Neuronal stem cell (in vitro differentiated cells): ENCODE results near the gene ATP5F1E.

ENCODE experiments used
- DNase-seq: peaks from one replicate; pipeline ENCODE4 v3.0.0-alpha.2; 2013; ENCODE audit warnings: low spot score
- H2AFZ ChIP-seq: one replicate; pipeline ENCODE4 v1.6.1; 2013; ENCODE audit warnings: mild to moderate bottlenecking, low read length, inconsistent platforms
- H2AK5ac ChIP-seq: 2 replicates; pipeline ENCODE4 v1.6.1; 2013; ENCODE audit warnings: low read depth, mild to moderate bottlenecking, inconsistent platforms, low read length, moderate library complexity, mixed read lengths
- H2BK120ac ChIP-seq: 2 replicates; pipeline ENCODE4 v1.6.1; 2013; ENCODE audit warnings: low read depth, mild to moderate bottlenecking, inconsistent platforms, low read length, moderate library complexity, mixed read lengths
- H2BK12ac ChIP-seq: one replicate; pipeline ENCODE4 v1.6.1; 2013; ENCODE audit warnings: low read length, inconsistent platforms
- H2BK15ac ChIP-seq: 2 replicates; pipeline ENCODE4 v1.6.1; 2013; ENCODE audit warnings: mild to moderate bottlenecking, low read length, inconsistent platforms, mixed read lengths
- H2BK5ac ChIP-seq: one replicate; pipeline ENCODE4 v1.6.1; 2013; ENCODE audit warnings: inconsistent platforms, mild to moderate bottlenecking, low read length, moderate library complexity
- H3K14ac ChIP-seq: one replicate; pipeline ENCODE4 v1.6.1; 2013; ENCODE audit warnings: low read length, inconsistent platforms
- H3K18ac ChIP-seq: 2 replicates; pipeline ENCODE4 v1.6.1; 2013; ENCODE audit warnings: low read length, inconsistent platforms
- H3K23ac ChIP-seq: 2 replicates; pipeline ENCODE4 v1.6.1; 2013; ENCODE audit warnings: low read depth, mild to moderate bottlenecking, mixed read lengths, low read length, inconsistent platforms; ENCODE audit not compliant: poor library complexity
- H3K27ac ChIP-seq: replicated peaks from 3 replicates; pipeline ENCODE4 v1.5.1; 2013; ENCODE audit warnings: low read length, inconsistent platforms
- H3K27me3 ChIP-seq, 3 experiments: 2 replicates each; pipeline ENCODE4 v1.6.1; 2013; ENCODE audit warnings: low read length in 3 of 3, mild to moderate bottlenecking in 2 of 3, inconsistent platforms in 1 of 3, low read depth in 1 of 3, mixed read lengths in 1 of 3, moderate library complexity in 1 of 3; ENCODE audit not compliant: control insufficient read depth in 3 of 3, insufficient read depth in 3 of 3
- H3K36me3 ChIP-seq, 2 donors: replicated peaks in 1 of 2; 2 replicates each; pipeline ENCODE4 v1.6.1; 2013; ENCODE audit warnings: low read length in 2 of 2; ENCODE audit not compliant: control insufficient read depth in 2 of 2, insufficient read depth in 2 of 2
- H3K4ac ChIP-seq: 2 replicates; pipeline ENCODE4 v1.6.1; 2013; ENCODE audit warnings: inconsistent platforms, mild to moderate bottlenecking, low read length, moderate library complexity
- H3K4me1 ChIP-seq, 2 donors: 1 replicate in 1 of 2; 2 replicates in 1 of 2; pipeline ENCODE4 v1.6.1; 2013; ENCODE audit warnings: low read length in 2 of 2, low read depth in 1 of 2; ENCODE audit not compliant: control insufficient read depth in 2 of 2, insufficient read depth in 1 of 2
- H3K4me2 ChIP-seq: one replicate; pipeline ENCODE4 v1.6.1; 2013; ENCODE audit warnings: mild to moderate bottlenecking, low read length, inconsistent platforms; ENCODE audit not compliant: insufficient read depth, poor library complexity, severe bottlenecking
- H3K4me3 ChIP-seq, 2 donors: 2 replicates each; pipeline ENCODE4 v1.5.1; 2013; ENCODE audit warnings: low read length in 2 of 2, mild to moderate bottlenecking in 2 of 2, inconsistent platforms in 1 of 2, moderate library complexity in 1 of 2
- H3K79me1 ChIP-seq: one replicate; pipeline ENCODE4 v1.6.1; 2013; ENCODE audit warnings: low read depth, mild to moderate bottlenecking, inconsistent platforms, low read length, moderate library complexity
- H3K9ac ChIP-seq: one replicate; pipeline ENCODE4 v1.6.1; 2013; ENCODE audit warnings: mild to moderate bottlenecking, low read depth, low read length, inconsistent platforms; ENCODE audit not compliant: poor library complexity
- H3K9me3 ChIP-seq, 2 donors: replicated peaks in 1 of 2; 2 replicates each; pipeline versions ENCODE3 to v1.6.1; 2013; ENCODE audit warnings: low read length in 2 of 2, mild to moderate bottlenecking in 2 of 2, inconsistent platforms in 1 of 2, low read depth in 1 of 2, mixed read lengths in 1 of 2, moderate library complexity in 1 of 2; ENCODE audit not compliant: control insufficient read depth in 2 of 2, insufficient read depth in 1 of 2
- H4K8ac ChIP-seq: one replicate; pipeline ENCODE4 v1.6.1; 2013; ENCODE audit warnings: low read depth, mild to moderate bottlenecking, inconsistent platforms, low read length, moderate library complexity
- H4K91ac ChIP-seq: one replicate; pipeline ENCODE4 v1.6.1; 2013; ENCODE audit warnings: low read length, low read depth, mild to moderate bottlenecking, inconsistent platforms; ENCODE audit not compliant: poor library complexity
- WGBS, 2 donors: extraction: QIAGEN DNeasy Blood & Tissue Kit; methylation state at CpG; one replicate each; pipeline ENCODE4 v1.1.7; 2013; ENCODE audit warnings: missing lambda C conversion rate in 2 of 2, mixed read lengths in 1 of 2; ENCODE audit not compliant: insufficient read length in 2 of 2, insufficient replicate concordance in 1 of 2; ENCODE audit errors: extremely low coverage in 2 of 2; 5-methylcytosine and 5-hydroxymethylcytosine counted together

ATP5F1E gene

DNA sequence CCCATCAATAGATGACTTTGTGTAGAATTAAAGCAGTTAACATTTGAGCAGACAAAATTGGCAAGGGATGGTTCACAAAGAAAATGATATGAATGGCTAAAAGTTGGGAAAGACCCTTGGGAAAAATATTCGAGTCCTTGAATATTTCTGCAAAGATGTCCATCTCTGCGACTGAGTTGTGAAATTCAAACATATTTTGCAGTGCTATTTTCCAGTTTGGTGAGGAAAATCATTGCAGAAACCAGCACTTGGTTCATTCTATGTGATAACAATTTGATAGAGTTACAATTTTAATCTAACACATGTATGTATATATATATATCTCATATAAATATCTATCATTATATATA lies 16.5 kb upstream of the ATP5F1E start:
- Histone ChIP-seq H2BK12ac (no peak overlapping the region), H3K18ac (no peak overlapping the region), H3K27ac (no peak overlapping the region), H2BK15ac (no peak overlapping the region), H3K27me3 (peaks cover 0 to 15% (median 0%) of the 10 kb centered on the region in 3 experiments), H4K91ac (no peak overlapping the region), H3K4me1 (no peaks in the 10 kb centered on the region), H3K14ac (no peak overlapping the region), H3K36me3 (no peaks in the 10 kb centered on the region), H3K79me1 (no peaks in the 10 kb centered on the region), H2AFZ (no peak overlapping the region), H3K23ac (no peak overlapping the region), H2BK5ac (no peak overlapping the region), H3K4me2 (no peak overlapping the region), H2AK5ac (no peak overlapping the region), H3K4ac (no peak overlapping the region), H3K9ac (no peak overlapping the region), H3K4me3 (no peak overlapping the region), H4K8ac (no peak overlapping the region), H3K9me3 (no peaks in the 10 kb centered on the region), H2BK120ac (no peak overlapping the region)
- no CpG with 5 or more reads among the region's 2 CpGs for WGBS, 2 donors
- no peak for DNase-seq

DNA sequence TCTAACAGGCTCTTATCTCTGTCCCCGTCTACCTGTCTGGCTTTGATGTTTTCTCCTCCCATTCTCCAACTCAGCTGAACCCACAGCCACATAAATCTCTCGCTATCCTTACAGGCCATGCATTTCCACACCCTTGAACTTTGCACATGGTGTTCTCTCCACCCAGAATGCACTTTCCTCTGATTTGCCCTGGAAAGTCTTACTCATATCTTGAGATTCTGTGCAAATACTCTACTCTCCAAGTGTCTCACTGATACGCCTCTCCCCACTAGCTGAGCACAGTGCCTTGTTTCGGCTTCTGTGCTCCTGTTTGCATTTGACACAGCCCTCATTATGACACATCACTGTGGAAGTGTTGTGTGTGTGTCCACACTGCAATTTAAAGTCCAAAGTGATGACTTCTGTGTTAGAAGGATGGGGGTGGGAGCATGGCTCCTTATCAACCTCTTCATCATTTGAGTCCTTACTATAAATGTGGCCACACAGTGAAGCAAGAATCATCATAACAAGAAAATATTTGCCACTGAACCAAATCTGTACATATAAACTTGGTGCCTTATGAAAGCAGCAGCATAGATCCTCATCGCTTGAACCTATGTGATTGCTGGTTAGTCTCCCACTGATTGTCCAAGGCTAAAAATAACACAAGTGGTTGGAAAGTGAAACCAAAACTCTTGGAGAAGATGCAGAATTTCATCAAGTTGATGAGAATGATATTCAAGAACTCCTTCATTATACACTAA lies 16.0 kb upstream of the ATP5F1E start:
- no peak for DNase-seq
- Histone ChIP-seq H2BK5ac (no peak overlapping the region), H3K18ac (no peak overlapping the region), H2BK15ac (no peak overlapping the region), H3K27me3 (peaks cover 0 to 13% (median 0%) of the 10 kb centered on the region in 3 experiments), H3K14ac (no peak overlapping the region), H3K23ac (no peak overlapping the region), H3K4me2 (no peak overlapping the region), H3K4me3 (no peak overlapping the region), H2BK12ac (peak overlapping the region; percentile 52), H3K9ac (no peak overlapping the region), H3K4me1 (peaks cover 0 to 1% of the 10 kb centered on the region in 2 donors), H4K91ac (no peak overlapping the region), H3K79me1 (no peaks in the 10 kb centered on the region), H2AK5ac (no peak overlapping the region), H3K27ac (no peak overlapping the region), H2BK120ac (no peak overlapping the region), H3K36me3 (no peaks in the 10 kb centered on the region), H4K8ac (no peak overlapping the region), H3K4ac (peak overlapping the region; percentile 14), H3K9me3 (no peaks in the 10 kb centered on the region), H2AFZ (no peak overlapping the region)
- WGBS, 2 donors, result no CpG with 5 or more reads among the region's 5 CpGs

DNA sequence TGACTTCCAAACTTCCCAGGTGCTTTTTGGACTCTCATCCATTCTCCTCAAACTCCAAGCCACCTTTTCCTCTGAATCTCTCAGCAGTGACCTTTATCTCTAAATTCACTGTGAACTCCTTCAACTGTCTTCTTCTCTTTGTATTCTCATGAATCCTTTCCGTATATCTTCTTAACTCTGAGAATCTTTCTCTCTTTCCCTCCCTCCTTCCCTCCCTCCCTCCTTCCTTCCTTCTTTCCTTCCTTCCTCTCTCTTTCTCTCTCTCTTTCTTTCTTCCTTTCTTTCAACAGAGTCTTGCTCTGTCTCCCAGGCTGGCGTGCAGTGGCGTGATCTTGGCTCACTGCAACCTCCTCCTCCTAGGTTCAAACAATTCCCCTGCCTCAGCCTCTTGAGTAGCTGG lies 14.7 kb upstream of the ATP5F1E start:
- no peak overlapping the region for H3K9ac ChIP-seq
- no peak overlapping the region for H3K14ac ChIP-seq
- H3K23ac ChIP-seq, result no peak overlapping the region
- peaks cover 5% of the 10 kb centered on the region for H3K79me1 ChIP-seq
- H4K91ac ChIP-seq, result no peak overlapping the region
- DNase-seq, result no peak
- H4K8ac ChIP-seq, result no peak overlapping the region
- H3K9me3 ChIP-seq, result peaks cover 0 to 5% of the 10 kb centered on the region in 2 donors
- H2BK5ac ChIP-seq, result no peak overlapping the region
- no peak overlapping the region for H2AK5ac ChIP-seq
- H3K4me2 ChIP-seq, result no peak overlapping the region
- no peak overlapping the region for H3K4ac ChIP-seq
- no peak overlapping the region for H3K18ac ChIP-seq
- no peaks in the 10 kb centered on the region for H3K36me3 ChIP-seq
- no CpG with 5 or more reads among the region's 3 CpGs for WGBS, 2 donors
- no peak overlapping the region for H2BK12ac ChIP-seq
- H2AFZ ChIP-seq, result no peak overlapping the region
- peaks cover 3 to 4% of the 10 kb centered on the region in 2 donors for H3K4me1 ChIP-seq
- H3K27me3 ChIP-seq, result peaks cover 0 to 11% (median 0%) of the 10 kb centered on the region in 3 experiments
- no peak overlapping the region for H2BK15ac ChIP-seq
- H2BK120ac ChIP-seq, result no peak overlapping the region
- H3K27ac ChIP-seq, result no peak overlapping the region
- H3K4me3 ChIP-seq, result no peak overlapping the region

DNA sequence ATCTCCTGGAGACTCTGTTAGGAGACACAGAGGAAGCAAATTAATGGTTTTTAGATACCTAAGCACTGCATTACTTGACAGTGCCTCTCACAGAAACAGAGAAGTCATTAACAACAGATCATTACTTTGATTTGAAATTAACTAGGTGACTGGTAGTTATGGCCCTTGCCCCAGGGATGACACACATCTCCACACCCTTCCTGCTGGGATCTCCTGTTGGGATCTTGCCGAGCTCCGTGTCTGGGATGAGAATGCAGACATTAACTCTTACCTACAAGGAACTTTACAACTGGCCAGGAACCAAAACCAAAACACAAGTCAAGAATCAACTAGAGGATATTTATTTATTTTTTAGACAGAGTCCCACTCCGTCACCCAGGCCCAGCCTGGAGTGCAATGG lies 12.7 kb upstream of the ATP5F1E start:
- Histone ChIP-seq H3K4me2 (no peak overlapping the region), H2BK5ac (no peak overlapping the region), H3K4ac (no peak overlapping the region), H2AK5ac (no peak overlapping the region), H2BK120ac (no peak overlapping the region), H2AFZ (no peak overlapping the region), H3K79me1 (peaks cover 5% of the 10 kb centered on the region), H3K9ac (no peak overlapping the region), H3K4me1 (peaks cover 3 to 4% of the 10 kb centered on the region in 2 donors), H3K18ac (no peak overlapping the region), H3K4me3 (no peak overlapping the region), H3K36me3 (peaks cover 0 to 8% of the 10 kb centered on the region in 2 donors), H2BK15ac (no peak overlapping the region), H3K9me3 (peaks cover 0 to 16% of the 10 kb centered on the region in 2 donors), H4K8ac (no peak overlapping the region), H3K14ac (no peak overlapping the region), H3K27me3 (no peaks in the 10 kb centered on the region), H3K27ac (no peak overlapping the region), H4K91ac (no peak overlapping the region), H2BK12ac (no peak overlapping the region), H3K23ac (no peak overlapping the region)
- no peak for DNase-seq
- WGBS, 2 donors, result no CpG with 5 or more reads among the region's 3 CpGs
